ENCODE measurements around the gene RGS9.

- TF ChIP-seq CTCF (conservative IDR thresholded peaks at IDR 0.05; ENCODE audit: low read depth in 2 of 2) = no peak
- no peak for TF ChIP-seq POLR2AphosphoS5 (IDR thresholded peaks at IDR 0.05; ENCODE audit: low read depth)
- no peak for TF ChIP-seq REST (IDR thresholded peaks at IDR 0.05; ENCODE audit: unreplicated experiment)
These were observed 2.1 kb downstream of the RGS9 start for GRCh38 chr17:65139101-65139764.
